Neural progenitor cell (in vitro differentiated cells): ENCODE data around the gene MZT2B.
"Not testable (repeated sequence)": the region's sequence is repeated elsewhere in the genome, so short reads cannot be mapped to it uniquely, and the experiment has no call there.

Source experiments
- CTCF ChIP-seq: fragments of 200-600 bp; sonication (generic); IDR thresholded peaks from 2 replicates; pipeline ENCODE4 v1.5.1; 2017; ENCODE audit warnings: antibody characterized with exemption, mild to moderate bottlenecking
- EZH2 ChIP-seq: fragments of 200-600 bp; sonication (generic); IDR thresholded peaks from 2 replicates; pipeline ENCODE4 v1.6.1; 2017; ENCODE audit warnings: antibody characterized with exemption, mild to moderate bottlenecking, moderate library complexity

DNA sequence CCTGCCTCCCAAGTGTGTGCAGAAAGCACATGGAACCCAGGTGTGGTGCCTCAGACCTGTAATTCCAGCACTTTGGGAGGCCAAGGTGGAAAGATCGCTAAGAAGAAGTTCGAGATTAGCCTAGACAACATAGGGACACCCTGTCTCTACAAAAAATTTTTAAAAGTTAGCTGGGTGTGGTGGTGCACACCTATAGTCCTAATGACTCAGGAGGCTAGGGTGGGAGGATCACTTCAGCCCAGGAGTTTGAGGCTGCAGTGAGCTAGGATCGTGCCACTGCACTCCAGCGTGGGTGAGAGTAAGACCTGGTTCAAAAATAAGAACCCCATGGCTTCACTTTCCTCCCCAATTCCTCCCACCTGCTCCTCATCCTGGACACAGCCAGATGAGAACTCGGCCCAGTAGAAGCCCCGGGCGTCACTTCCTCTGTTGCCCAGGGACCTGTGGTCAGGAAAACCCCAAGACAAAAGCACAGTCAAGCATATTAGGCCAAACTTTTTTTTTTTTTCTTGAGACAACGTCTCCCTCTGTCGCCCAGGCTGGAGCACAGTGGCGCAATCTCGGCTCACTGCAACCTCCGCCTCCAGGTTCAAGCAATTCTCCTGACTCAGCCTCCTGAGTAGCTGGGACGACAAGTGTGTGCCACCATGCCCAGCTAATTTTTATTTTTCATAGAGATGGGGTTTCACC is 24.1 kb upstream of the MZT2B start:
- not testable (repeated sequence) for TF ChIP-seq CTCF, EZH2
